Erythroblast (primary cell): ENCODE measurements around the gene AIFM2.

Source experiments
- GATA1 ChIP-seq: IDR thresholded peaks from 2 replicates; pipeline ENCODE4 v1.6.1; 2011; ENCODE audit warnings: low read depth, mild to moderate bottlenecking, control low read depth, low read length, moderate library complexity
- POLR2A ChIP-seq: IDR thresholded peaks from 2 replicates; pipeline ENCODE4 v1.6.1; 2011; ENCODE audit warnings: mild to moderate bottlenecking, low read length

DNA sequence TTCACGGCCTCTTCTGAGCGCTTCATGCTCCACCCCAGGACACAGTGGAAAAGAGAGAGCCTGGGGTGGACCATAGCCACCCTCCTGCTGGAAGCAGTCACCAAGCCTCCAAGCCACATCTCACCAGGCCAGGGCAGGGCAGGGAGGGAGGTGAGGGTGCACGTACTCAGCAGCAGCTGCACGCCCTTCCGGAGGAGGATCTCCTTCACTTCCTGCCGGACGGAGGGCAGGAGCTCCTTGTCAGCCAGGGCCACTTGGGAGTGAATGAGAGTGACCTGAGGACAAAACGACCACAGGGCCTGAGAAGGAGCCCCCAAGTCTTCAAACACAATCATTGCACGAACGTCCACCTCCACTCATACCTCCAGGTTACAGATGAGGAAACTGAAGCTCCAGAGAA lies 15.0 kb downstream of the AIFM2 start:
- TF ChIP-seq POLR2A (no peak), GATA1 (no peak)
